Fibroblast of skin of scalp (primary cell): Measurements from ENCODE around the gene NLRP6.
"Not testable (repeated sequence)": the region's sequence is repeated elsewhere in the genome, so short reads cannot be mapped to it uniquely, and the experiment has no call there.

Experiments
- DNase-seq: peaks from one replicate; pipeline ENCODE4 v3.0.0-alpha.2; 2013

The NLRP6 gene

DNA sequence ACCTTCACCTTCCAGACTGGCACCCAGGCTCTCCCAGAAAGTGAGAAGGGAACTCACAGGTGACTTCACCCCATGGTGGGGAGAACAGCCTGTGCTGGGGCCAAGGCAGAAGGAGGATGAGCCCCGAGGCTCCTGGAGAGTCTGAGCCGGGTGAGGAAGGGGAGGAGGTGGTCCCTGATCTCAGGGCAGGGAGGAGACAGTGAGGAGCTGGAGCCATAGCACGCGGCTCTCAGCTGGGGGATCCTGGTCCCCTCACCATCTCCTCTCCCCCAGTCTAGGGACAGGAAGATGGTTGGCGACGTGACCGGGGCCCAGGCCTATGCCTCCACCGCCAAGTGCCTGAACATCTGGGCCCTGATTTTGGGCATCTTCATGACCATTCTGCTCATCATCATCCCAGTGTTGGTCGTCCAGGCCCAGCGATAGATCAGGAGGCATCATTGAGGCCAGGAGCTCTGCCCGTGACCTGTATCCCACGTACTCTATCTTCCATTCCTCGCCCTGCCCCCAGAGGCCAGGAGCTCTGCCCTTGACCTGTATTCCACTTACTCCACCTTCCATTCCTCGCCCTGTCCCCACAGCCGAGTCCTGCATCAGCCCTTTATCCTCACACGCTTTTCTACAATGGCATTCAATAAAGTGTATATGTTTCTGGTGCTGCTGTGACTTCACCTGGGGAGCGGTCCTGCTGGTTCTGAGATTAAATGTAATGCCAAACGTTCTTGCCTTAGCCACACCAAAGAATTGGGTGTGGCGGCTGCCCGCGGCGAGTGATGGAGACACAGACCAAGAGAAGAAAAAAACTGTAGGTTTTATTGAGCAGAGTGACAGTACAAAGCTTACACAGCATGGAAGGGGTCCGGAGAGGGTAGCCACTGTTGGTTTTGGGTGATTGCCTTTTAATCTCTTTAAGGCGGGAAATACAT lies 30.8 kb downstream of the NLRP6 start:
- DNase-seq: not testable (repeated sequence)

DNA sequence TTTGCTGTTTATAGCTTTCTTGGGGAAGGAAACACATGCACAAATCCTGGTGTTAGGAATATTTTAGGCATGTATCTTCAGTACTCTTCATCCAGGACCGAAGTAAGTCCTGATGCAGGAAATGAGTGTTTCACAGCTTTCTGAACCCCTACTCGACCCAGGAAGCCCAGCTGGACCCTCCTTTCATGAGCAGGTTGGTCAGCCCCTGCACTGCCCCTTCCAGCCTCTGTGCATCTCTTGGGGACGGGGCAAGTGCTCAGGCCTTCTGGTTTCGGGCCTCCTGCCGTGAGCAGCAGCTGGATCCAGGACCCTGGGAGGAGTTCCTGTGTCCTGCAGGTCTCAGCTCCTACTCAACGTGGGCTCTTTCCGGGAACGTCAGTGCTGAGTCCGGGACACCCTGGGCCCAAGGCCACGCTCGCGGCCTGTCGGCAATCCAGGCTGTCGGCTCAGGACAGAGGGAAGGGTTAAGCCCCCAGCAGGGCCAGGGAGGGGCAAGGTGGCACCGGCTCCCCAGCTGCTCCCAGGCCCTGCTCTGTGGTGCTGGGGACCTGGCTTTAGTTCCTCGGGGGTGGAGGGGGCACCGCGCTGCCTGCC lies 31.9 kb downstream of the NLRP6 start:
- not testable (repeated sequence) for DNase-seq

DNA sequence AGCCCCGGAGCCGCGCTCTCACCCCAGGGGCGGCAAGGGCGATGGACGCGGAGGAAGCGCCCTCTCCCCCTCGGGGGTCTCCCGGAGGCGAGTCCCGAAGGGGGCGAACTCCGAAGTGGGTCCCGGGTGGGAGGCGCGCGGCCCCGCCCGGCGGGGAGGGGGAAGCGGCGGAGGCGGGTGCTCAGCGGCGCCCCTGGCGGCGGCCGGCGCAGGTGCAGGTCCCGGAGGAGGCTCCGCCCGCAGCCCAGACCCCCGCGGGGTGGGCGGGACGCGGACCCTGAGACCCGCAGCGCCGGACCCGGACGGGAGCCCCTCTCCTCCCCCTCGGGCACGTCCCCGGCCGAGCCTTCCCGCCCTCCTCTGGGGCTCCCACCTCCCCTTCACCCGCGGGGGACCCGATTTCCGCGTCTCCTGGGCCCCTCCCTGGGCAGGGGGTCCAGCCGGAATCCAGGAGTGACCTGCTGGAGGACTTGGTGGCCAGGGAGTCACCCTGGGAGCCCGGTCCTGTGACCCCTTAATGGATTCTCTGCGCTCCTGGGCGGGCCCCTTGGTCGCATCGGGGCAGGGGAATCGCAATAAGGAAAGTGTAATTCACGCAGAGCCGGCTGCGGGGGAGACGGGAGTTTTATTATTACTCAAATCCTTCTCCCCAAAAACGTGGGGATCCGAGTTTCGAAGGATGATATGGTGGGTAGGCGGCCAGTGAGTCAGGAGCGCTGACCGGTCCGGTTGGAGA lies 33.0 kb downstream of the NLRP6 start:
- not testable (repeated sequence) for DNase-seq

DNA sequence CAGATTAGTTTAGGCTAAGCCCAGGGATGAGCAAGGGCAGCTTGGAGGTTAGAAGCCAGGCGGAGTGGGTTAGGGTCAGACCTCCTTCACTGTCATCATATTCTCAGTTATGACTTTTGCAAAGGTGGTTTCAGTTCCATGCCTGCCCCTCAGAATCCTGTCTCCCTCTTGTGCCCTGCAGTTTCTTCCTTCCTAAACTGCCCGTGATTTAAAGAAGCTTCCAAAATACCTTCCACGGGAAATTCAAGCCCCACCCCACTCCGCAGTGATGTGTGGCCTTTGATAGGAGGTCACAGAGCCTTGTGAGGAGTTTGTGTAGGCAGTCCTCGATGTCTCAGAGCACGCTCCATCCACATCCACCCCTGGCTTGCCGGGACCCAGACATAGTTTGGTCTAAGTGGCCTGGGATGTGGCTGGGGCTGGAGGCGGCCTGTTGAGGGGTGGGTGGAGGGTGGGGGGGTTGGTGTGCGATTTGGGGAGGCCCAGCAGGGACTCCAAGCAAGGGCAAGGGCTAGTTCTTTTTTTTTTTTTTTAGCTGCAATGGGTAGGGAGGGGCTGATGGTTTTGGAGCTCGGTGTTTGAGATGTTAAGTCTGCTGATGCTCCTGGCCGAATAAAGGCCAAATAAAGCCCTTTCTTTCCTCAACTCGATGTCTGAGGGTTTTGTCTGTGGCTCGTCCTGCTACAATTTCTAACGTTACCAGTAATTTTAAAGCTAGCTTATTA lies 34.0 kb downstream of the NLRP6 start:
- no peak for DNase-seq

DNA sequence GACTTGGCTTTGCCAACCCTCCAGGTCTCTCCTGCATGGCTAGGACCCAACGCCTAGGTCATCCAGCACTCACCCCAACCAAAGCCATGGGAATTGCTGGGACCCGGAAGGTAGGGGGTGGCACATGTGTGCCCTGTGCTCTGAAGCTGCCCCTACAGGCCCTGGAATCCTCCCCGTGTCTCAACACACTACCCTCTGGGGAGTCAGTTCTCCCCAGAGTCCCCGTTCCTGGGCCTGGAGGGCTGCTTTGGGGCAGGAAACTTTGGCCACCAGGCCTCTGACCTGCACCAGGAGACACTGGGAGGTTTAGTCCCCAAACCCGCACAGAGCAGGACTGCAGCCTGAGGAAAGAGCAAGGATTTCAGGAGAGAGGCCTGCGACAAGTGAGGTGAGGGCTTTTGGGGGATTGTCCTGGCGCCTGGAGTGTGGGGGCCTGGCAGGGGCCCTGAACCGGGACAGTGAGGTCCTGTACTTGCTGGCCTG lies 35.1 kb downstream of the NLRP6 start:
- no peak for DNase-seq

DNA sequence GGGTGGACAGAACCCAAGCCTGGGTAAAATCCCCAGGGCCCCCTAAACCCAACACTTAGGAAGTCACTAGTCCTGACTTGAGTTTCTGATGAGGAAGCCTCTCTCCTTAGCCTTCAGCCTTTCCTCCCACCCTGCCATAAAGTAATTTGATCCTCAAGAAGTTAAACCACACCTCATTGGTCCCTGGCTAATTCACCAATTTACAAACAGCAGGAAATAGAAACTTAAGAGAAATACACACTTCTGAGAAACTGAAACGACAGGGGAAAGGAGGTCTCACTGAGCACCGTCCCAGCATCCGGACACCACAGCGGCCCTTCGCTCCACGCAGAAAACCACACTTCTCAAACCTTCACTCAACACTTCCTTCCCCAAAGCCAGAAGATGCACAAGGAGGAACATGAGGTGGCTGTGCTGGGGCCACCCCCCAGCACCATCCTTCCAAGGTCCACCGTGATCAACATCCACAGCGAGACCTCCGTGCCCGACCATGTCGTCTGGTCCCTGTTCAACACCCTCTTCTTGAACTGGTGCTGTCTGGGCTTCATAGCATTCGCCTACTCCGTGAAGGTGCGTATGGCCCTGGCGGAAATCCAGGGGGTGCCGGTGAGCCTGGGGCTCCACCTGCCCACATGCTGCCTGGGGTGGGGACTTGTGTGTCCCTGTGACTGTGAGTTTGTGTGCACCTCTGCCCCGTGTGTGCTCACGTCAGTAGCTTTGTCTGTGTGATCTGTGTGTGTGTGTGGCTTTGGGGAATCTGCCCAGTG lies 35.8 kb downstream of the NLRP6 start, which contains the start of gene IFITM1:
Gene IFITM1, plus strand, starts transcription at position 254 of the 767 bp plus-strand sequence. Its CDS starts 131 bp downstream, at position 385.
- peak; percentile 78 for DNase-seq

DNA sequence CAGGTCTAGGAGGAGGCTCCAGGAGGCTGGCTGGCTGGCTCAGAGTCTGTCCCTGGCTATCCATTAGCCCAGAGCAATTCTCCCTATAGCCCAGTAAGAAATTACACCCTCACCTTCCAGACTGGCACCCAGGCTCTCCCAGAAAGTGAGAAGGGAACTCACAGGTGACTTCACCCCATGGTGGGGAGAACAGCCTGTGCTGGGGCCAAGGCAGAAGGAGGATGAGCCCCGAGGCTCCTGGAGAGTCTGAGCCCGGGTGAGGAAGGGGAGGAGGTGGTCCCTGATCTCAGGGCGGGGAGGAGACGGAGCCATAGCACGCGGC lies 36.3 kb downstream of the NLRP6 start:
- DNase-seq: not testable (repeated sequence)

DNA sequence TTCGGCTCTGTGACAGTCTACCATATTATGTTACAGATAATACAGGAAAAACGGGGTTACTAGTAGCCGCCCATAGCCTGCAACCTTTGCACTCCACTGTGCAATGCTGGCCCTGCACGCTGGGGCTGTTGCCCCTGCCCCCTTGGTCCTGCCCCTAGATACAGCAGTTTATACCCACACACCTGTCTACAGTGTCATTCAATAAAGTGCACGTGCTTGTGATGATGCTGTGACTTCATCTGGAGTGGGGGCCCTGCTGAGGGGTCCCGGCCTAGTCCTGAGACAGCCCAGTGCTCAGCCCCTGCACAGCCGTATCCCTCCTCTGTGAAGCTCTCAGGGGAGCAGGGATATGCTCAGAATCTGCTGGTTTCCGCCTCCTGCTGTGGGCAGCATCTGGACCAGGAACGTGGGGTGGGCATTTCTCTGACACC lies 36.9 kb downstream of the NLRP6 start:
- DNase-seq: no peak

DNA sequence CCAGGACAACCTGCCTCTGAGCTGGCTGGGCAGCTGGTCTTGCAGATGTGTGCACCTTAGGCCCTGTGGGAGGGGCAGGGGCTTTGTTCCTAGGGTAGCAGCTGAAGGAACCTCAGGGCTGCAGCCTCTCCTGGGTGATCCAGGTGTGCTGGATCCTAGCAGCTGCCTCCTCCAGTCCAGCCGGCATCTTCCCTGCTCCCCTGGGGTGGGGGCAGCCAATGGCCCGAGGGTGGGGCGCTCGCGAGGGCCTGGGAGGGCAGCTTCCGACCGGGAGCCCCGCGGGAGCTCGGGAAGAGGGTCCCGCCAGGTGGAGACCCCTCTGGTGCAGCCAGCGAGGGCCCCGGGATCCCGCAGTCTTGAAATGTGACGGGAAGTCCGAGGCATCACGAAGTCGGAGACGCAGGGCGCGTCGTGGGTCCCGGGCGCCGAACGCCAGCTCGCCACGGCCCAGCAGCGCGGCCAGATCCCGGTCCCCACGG lies 37.3 kb downstream of the NLRP6 start:
- DNase-seq: no peak

DNA sequence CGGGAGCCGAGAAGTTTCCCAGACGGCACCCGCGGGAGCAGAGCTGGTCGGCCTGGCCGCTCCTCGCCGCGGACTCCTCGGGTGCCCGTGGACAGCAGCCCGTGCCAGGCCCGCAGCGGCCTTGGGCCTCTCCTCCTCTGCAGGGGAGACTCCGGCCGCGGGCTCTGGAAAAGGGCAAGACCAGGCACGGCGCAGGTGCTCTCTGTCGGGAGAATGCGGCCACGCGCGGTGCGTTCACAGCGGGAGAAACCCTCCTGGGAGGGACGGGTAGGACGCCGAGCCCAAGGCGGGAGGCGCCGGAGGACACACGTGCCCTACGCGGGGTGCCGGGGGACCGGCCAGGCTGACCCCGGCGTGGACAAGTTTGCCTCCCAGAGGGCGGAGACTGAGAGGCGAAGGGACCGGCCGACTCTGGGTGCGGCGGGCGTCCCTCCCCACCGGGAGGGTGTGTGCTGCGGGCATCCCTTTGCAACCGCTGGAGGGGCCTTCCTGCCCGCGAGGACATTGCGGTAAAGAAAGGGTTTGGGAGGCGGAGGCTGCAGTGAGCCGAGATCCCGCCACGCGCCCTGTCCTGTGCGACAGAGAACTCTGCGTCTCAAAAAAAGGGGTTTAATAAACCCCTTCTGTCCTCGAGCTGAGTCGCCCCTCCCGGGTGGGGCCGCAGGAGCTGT lies 38.0 kb downstream of the NLRP6 start:
- no peak for DNase-seq

DNA sequence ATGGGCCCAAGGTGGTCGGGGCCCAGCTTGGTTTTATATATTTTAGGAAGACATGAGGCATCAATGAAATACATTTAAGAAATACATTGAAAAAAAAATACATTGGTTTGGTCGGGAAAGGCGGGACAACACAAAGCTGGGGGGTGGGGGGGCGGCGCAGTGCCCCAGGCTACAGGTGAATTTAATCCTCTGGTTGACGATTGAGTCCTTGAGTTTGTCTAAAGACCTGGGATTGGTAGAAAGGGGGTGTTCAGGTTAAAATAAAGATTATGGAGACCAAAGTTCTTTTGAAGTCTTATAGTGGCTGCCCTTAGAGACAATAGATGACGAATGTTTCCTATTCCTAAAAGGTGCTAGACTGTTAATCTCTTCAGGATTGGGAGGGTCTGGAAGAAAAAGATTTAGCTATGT lies 38.7 kb downstream of the NLRP6 start:
- no peak for DNase-seq

DNA sequence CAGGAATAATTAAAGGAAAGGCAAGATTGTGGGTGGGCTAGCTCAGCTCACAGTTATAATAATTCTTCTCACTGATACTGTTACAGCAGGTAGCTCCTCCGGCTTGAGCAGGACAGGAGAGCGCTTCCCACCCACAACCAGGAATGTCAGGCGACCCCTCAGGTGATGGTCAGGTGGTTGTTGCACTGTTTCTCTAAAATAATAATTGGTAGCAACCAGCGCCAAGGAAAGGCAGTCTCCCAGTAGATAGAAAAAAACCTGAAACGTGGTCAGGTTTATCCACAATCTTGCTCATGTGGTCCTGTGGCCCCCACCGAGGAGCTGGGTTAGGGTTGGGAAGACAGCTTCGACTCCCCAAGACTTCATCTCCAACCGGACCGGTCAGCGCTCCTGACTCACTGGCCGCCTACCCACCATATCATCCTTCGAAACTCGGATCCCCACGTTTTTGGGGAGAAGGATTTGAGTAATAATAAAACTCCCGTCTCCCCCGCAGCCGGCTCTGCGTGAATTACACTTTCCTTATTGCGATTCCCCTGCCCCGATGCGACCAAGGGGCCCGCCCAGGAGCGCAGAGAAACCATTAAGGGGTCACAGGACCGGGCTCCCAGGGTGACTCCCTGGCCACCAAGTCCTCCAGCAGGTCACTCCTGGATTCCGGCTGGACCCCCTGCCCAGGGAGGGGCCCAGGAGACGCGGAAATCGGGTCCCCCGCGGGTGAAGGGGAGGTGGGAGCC lies 39.6 kb downstream of the NLRP6 start:
- DNase-seq: not testable (repeated sequence)

DNA sequence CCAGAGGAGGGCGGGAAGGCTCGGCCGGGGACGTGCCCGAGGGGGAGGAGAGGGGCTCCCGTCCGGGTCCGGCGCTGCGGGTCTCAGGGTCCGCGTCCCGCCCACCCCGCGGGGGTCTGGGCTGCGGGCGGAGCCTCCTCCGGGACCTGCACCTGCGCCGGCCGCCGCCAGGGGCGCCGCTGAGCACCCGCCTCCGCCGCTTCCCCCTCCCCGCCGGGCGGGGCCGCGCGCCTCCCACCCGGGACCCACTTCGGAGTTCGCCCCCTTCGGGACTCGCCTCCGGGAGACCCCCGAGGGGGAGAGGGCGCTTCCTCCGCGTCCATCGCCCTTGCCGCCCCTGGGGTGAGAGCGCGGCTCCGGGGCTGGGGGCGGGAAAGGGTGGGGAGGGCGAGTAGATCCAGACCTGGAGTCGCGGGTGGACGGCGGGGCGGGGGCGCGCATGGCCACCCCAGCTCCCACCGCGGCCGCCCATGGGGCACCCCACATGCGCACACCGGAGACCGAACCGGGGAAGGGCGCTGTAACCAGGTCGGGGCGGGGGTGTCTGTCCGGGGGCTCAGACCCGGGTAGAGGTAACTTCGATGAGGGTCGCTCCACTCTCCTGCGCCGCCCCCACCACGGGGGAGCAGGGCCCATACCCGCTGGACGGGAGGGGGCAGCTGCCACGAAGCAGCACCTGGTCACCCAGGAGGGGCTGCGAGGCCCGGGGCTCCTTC lies 40.4 kb downstream of the NLRP6 start:
- not testable (repeated sequence) for DNase-seq

DNA sequence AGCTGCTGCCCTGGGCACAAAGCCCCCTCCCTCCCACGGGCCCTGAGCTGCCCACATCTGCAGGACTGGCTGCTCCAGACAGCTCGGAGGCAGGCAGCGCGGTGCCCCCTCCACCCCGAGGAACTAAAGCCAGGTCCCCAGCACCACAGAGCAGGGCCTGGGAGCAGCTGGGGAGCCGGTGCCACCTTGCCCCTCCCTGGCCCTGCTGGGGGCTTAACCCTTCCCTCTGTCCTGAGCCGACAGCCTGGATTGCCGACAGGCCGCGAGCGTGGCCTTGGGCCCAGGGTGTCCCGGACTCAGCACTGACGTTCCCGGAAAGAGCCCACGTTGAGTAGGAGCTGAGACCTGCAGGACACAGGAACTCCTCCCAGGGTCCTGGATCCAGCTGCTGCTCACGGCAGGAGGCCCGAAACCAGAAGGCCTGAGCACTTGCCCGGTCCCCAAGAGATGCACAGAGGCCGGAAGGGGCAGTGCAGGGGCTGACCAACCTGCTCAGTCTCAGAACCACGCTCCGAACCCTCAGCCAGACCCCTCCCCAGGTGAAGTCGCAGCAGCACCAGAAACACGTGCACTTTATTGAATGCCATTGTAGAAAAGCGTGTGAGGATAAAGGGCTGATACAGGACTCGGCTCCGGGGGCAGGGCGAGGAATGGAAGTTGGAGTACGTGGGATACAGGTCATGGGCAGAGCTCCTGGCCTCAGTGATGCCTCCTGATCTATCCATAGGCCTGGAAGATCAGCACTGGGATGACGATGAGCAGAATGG lies 41.1 kb downstream of the NLRP6 start:
- DNase-seq: not testable (repeated sequence)

DNA sequence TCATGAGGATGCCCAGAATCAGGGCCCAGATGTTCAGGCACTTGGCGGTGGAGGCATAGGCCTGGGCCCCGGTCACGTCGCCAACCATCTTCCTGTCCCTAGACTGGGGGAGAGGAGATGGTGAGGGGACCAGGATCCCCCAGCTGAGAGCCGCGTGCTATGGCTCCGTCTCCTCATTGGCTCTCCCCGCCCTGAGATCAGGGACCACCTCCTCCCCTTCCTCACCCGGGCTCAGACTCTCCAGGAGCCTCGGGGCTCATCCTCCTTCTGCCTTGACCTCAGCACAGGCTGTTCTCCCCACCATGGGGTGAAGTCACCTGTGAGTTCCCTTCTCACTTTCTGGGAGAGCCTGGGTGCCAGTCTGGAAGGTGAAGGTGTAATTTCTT lies 41.7 kb downstream of the NLRP6 start:
- DNase-seq: not testable (repeated sequence)

DNA sequence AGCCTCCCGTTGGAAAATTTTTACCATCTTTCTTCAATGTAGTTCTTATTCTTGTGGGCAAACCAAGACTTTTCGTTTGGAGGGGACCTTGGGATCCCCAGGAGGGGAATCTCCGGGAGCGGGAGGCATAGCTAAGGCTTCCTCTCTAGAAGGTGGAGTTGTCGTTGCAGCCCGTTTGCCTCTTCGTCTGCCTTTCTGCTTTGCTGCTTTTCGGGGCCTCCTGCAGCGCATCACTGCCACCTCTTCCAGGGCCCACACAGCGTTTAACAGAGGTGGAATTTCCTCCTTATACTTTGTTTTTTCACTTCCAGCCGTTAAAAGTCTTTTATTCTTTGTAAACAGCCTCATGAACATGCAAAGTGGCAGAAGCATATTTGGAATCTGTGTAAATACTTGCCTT lies 45.9 kb downstream of the NLRP6 start:
- DNase-seq: no peak

DNA sequence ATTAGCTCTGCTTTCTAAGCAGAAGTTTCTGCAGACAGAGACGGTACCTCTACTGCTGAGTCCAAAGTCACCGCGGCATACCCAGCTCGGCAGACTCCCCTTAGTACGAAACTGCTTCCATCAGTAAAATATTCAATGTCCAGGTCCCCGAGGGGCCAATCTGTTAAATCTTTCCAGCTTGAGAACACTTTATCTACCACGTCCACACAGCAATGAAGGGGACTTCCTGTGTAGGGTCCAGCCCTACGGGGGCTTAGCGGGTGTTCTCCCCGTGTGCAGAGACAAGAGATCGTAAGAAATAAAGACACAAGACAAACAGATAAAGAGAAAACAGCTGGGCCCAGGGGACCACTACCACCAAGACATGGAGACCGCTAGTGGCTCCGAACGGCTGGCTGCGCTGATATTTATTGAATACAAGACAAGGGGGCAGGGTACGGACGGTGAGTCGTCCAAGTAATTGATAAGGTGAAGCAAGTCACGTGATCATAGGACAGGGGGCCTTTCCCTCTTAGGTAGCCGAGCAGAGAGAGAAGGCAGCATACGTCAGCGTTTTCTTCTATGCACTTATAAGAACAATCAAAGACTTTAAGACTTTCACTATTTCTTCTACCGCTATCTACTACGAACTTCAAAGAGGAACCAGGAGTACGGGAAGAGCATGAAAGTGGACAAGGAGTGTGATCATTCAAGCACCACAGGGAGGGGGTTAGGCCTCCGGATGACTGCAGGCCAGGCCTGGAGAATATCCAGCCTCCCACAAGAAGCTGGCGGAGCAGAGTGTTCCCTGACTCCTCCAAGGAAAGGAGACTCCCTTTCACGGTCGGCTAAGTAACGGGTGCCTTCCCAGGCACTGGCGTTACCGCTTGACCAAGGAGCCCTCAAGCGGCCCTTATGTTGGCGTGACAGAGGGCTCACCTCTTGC lies 46.6 kb downstream of the NLRP6 start:
- not testable (repeated sequence) for DNase-seq
